Endothelial cell of umbilical vein (primary cell): ENCODE data around the gene DPPA2. TPM values are rescaled to one million over a fixed set of nuclear protein-coding genes. Genes with fewer than 3 reads are reported as not detected.

Experiments used
- BruUV-seq: library from RNA; stranded (reverse); fragments of 400-500 nt; replicated peaks from 2 replicates; lab custom pipeline; 2021; lab: Mats Ljungman, UMichigan
- CTCF ChIA-PET: fragments of 300-600, 350-600 bp; sonication (Branson Sonifier 250); formaldehyde crosslinking; loops from one replicate; lab custom pipeline; 2021; ENCODE audit warnings: antibody characterized with exemption, inconsistent platforms; lab: Charles Lee
- POLR2A ChIA-PET: fragments of 300-600, 350-600 bp; sonication (Branson Sonifier 250); formaldehyde crosslinking; loops from one replicate; lab custom pipeline; 2021; ENCODE audit warnings: antibody characterized with exemption, inconsistent platforms; lab: Charles Lee
- DNase-seq: peaks from one replicate; pipeline ENCODE4 v3.0.0-alpha.2; 2011; ENCODE audit warnings: low read depth, low spot score
- FAIRE-seq: peaks from 2 replicates; lab custom pipeline; 2011; peaks lifted over from hg19 to GRCh38; lab: Jason Lieb, UNC
- H2AFZ ChIP-seq: 2 replicates; pipeline ENCODE4 v1.6.0; 2012; ENCODE audit warnings: low read depth, low read length, control low read depth, inconsistent platforms
- H3K27ac ChIP-seq: 2 replicates; pipeline ENCODE4 v1.5.1; 2011; ENCODE audit warnings: low read depth, mild to moderate bottlenecking, control low read depth, low read length, moderate library complexity; ENCODE audit not compliant: insufficient read depth
- H3K27me3 ChIP-seq, 2 experiments: 2 replicates each; pipeline versions ENCODE4 v1.6.0 to v1.6.1; 2011; ENCODE audit warnings: low read length in 2 of 2, mixed read lengths in 1 of 2; ENCODE audit not compliant: control insufficient read depth in 2 of 2, insufficient read depth in 2 of 2
- H3K36me3 ChIP-seq, 2 experiments: 2 replicates in 1 of 2; 3 replicates in 1 of 2; pipeline ENCODE4 v1.5.1; 2011; ENCODE audit warnings: low read length in 2 of 2, mild to moderate bottlenecking in 1 of 2, moderate library complexity in 1 of 2; ENCODE audit not compliant: control insufficient read depth in 2 of 2, insufficient read depth in 2 of 2; ENCODE audit errors: extremely low read depth in 1 of 2
- H3K4me1 ChIP-seq: 3 replicates; pipeline ENCODE4 v1.5.1; 2011; ENCODE audit warnings: mild to moderate bottlenecking, low read length; ENCODE audit not compliant: control insufficient read depth, insufficient read depth; ENCODE audit errors: extremely low read depth
- H3K4me2 ChIP-seq: 2 replicates; pipeline ENCODE4 v1.6.1; 2011; ENCODE audit warnings: low read length, control low read depth, mixed read lengths; ENCODE audit not compliant: insufficient read depth
- H3K4me3 ChIP-seq, 3 experiments: fragments of 200-600 bp in 1 of 3; sonication (generic), shearing (Covaris generic) in 1 of 3; replicated peaks in 1 of 3; 2 replicates each; pipeline ENCODE4 v1.5.1; 2011 to 2016; ENCODE audit warnings: control low read depth in 3 of 3, low read length in 3 of 3, mild to moderate bottlenecking in 2 of 3, inconsistent platforms in 1 of 3, low read depth in 1 of 3, moderate library complexity in 1 of 3; ENCODE audit not compliant: insufficient read depth in 1 of 3
- H3K79me2 ChIP-seq: 2 replicates; pipeline ENCODE4 v1.6.0; 2012; ENCODE audit warnings: low read length, inconsistent platforms; ENCODE audit not compliant: control insufficient read depth, insufficient read depth
- H3K9ac ChIP-seq: replicated peaks from 2 replicates; pipeline ENCODE3; 2011; ENCODE audit warnings: low read length, control low read depth; ENCODE audit not compliant: insufficient read depth; ENCODE audit errors: extremely low read depth
- H3K9me1 ChIP-seq: replicated peaks from 3 replicates; pipeline ENCODE4 v1.6.0; 2011; ENCODE audit warnings: mild to moderate bottlenecking, low read length; ENCODE audit not compliant: control insufficient read depth, insufficient read depth; ENCODE audit errors: extremely low read depth
- H3K9me3 ChIP-seq: replicated peaks from 2 replicates; pipeline ENCODE4 v1.5.1; 2012; ENCODE audit warnings: low read length, inconsistent platforms; ENCODE audit not compliant: control insufficient read depth, insufficient read depth
- H4K20me1 ChIP-seq: replicated peaks from 2 replicates; pipeline ENCODE3; 2011; ENCODE audit warnings: mild to moderate bottlenecking, low read length; ENCODE audit not compliant: control insufficient read depth, insufficient read depth; ENCODE audit errors: extremely low read depth
- EZH2 ChIP-seq: IDR thresholded peaks from 2 replicates; pipeline ENCODE4 v1.6.1; 2012; ENCODE audit warnings: borderline replicate concordance, low read depth, mild to moderate bottlenecking, moderate library complexity, low read length, inconsistent platforms; ENCODE audit not compliant: severe bottlenecking
- FOS ChIP-seq: IDR thresholded peaks from 2 replicates; pipeline ENCODE4 v1.6.1; 2011; ENCODE audit warnings: mild to moderate bottlenecking, low read length, moderate library complexity, borderline replicate concordance; ENCODE audit not compliant: insufficient read depth
- GATA2 ChIP-seq: IDR thresholded peaks from 2 replicates; pipeline ENCODE4 v1.7.0; 2011; ENCODE audit warnings: low read depth, mild to moderate bottlenecking, moderate library complexity, mixed read lengths, low read length; ENCODE audit not compliant: insufficient read length, insufficient read depth
- JUN ChIP-seq: IDR thresholded peaks from 2 replicates; pipeline ENCODE4 v1.6.1; 2011; ENCODE audit warnings: borderline replicate concordance, low read depth; ENCODE audit not compliant: insufficient read length, insufficient read depth
- MYC ChIP-seq: IDR thresholded peaks from one replicate; pipeline ENCODE4 v1.6.1; 2011; ENCODE audit warnings: mild to moderate bottlenecking, low read depth, low read length
- POLR2A ChIP-seq: IDR thresholded peaks from 2 replicates; pipeline ENCODE4 v1.6.1; 2012; ENCODE audit warnings: low read depth, mild to moderate bottlenecking, control low read depth, low read length
- POLR2AphosphoS5 ChIP-seq: IDR thresholded peaks from 2 replicates; pipeline ENCODE4 v1.6.1; 2012; ENCODE audit warnings: low read depth, mild to moderate bottlenecking, control low read depth, low read length, moderate library complexity; ENCODE audit not compliant: insufficient read depth
- dilution Hi-C: fragments of 300-500 bp; cut with MboI; formaldehyde crosslinking; loops from one replicate; pipeline ENCODE4 v1.15.0; 2019; ENCODE audit warnings: low sequenced_read_pairs; ENCODE audit not compliant: extremely low pct_ligation_motif_present
- intact Hi-C: fragments of 100-400 bp; cut with micrococcal nuclease; formaldehyde crosslinking; loops from one replicate; pipeline ENCODE4 v1.10.0; 2022
- polyA plus RNA-seq, 4 experiments: library from polyadenylated mRNA; depleted of rRNA in 3 of 4; stranded (reverse) in 3 of 4; unstranded in 1 of 4; fragments of >200 nt; gene quantifications; 2 replicates each; pipeline versions ENCODE4 v1.2.1 to v1.2.3, GENCODE V29; 2011 to 2012; ENCODE audit warnings: missing spikeins in 1 of 4
- total RNA-seq: library from RNA; stranded (reverse); gene quantifications from 2 replicates; pipeline ENCODE4 v1.2.3, GENCODE V29; 2021
- TF ChIP-seq, protein P1 (sequence below), 2 donors: IDR thresholded peaks; 1 replicate in 1 of 2; 2 replicates in 1 of 2; pipeline ENCODE4 v1.5.1; 2011; ENCODE audit warnings: low read length in 2 of 2, mild to moderate bottlenecking in 2 of 2, moderate library complexity in 2 of 2, control low read depth in 1 of 2, inconsistent platforms in 1 of 2, low read depth in 1 of 2; ENCODE audit not compliant: insufficient read depth in 1 of 2; ENCODE audit errors: extremely low read depth in 1 of 2
- TF ChIP-seq, protein P2 (sequence below): IDR thresholded peaks from 2 replicates; pipeline ENCODE4 v1.6.1; 2011; ENCODE audit not compliant: insufficient read depth, insufficient read length

Gene DPPA2
- total and polyA plus RNA-seq, 2 donors (not counting 3 experiments of a cell fraction or from before 2014, with no cell fraction given) = not detected

DNA sequence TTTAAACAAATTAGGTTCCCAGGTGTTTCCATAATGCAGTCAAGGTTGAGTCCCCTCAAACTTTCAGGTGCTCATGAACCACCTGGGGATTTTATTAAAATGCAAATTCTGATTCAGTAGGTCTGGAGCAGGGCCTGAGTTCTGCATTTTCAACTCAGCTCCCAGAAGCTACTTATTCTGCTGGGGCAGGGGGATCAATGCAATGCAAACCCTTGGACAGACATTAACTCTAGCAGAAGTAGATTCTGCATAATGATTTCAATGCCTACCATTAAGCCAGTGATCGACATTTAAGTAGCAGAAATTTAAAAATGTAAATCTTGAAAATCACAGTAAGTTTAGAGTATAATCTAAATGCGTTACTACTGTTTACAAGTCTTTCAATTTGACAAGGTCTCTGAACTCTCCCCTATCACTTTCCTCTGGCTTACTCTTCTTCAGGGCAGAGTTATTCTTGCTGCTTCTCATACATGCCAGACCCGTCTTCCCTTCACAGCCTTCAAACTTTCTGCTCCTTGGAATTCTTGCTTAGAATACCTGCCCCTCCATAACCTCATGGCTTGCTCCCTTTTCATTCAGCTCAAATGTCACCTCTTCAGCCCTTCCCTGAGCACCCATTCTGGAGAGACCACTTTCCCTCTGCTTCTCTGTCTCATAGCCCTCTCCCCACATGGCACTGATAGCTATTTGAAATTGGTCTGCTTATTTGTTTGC, 40.3 kb upstream of the DPPA2 start:
- H4K20me1 ChIP-seq = no peaks in the 10 kb centered on the region
- dilution Hi-C loops = no loop called here
- POLR2A ChIA-PET = no interaction called here

More for the DNA sequence above, 40.3 kb upstream of the DPPA2 start:
- H3K36me3 ChIP-seq = no peaks in the 10 kb centered on the region
- no TSS peak for BruUV-seq
- CTCF ChIA-PET = no interaction called here
- intact Hi-C loops = no loop called here
- FAIRE-seq (no peak), DNase-seq (no peak)
- H3K4me2 ChIP-seq = no peak overlapping the region
- no peak overlapping the region for H3K9ac ChIP-seq
- H3K27me3 ChIP-seq = no peaks in the 10 kb centered on the region
- no peaks in the 10 kb centered on the region for H3K4me1 ChIP-seq
- no peaks in the 10 kb centered on the region for H3K9me1 ChIP-seq
- no peaks in the 10 kb centered on the region for H3K79me2 ChIP-seq
- H3K27ac ChIP-seq = no peak overlapping the region
- TF ChIP-seq MYC (no peak), EZH2 (no peak), POLR2A (no peak), JUN (no peak), GATA2 (no peak), POLR2AphosphoS5 (no peak), FOS (no peak)
- TF ChIP-seq, protein P1, sequence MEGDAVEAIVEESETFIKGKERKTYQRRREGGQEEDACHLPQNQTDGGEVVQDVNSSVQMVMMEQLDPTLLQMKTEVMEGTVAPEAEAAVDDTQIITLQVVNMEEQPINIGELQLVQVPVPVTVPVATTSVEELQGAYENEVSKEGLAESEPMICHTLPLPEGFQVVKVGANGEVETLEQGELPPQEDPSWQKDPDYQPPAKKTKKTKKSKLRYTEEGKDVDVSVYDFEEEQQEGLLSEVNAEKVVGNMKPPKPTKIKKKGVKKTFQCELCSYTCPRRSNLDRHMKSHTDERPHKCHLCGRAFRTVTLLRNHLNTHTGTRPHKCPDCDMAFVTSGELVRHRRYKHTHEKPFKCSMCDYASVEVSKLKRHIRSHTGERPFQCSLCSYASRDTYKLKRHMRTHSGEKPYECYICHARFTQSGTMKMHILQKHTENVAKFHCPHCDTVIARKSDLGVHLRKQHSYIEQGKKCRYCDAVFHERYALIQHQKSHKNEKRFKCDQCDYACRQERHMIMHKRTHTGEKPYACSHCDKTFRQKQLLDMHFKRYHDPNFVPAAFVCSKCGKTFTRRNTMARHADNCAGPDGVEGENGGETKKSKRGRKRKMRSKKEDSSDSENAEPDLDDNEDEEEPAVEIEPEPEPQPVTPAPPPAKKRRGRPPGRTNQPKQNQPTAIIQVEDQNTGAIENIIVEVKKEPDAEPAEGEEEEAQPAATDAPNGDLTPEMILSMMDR (IDR thresholded peaks at IDR 0.05; ENCODE audit: extremely low read depth in 1 of 2, insufficient read depth in 1 of 2, low read depth in 1 of 2, low read length in 2 of 2) = no peak
- TF ChIP-seq, protein P2, sequence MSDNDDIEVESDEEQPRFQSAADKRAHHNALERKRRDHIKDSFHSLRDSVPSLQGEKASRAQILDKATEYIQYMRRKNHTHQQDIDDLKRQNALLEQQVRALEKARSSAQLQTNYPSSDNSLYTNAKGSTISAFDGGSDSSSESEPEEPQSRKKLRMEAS = no peak
- H3K4me3 ChIP-seq = no peak overlapping the region
- H2AFZ ChIP-seq = no peak overlapping the region
- no peaks in the 10 kb centered on the region for H3K9me3 ChIP-seq
